GM12878 (cell line): ENCODE results near the gene COX6A1. TPM values are rescaled to one million over a fixed set of nuclear protein-coding genes. Genes with fewer than 3 reads are reported as not detected.

Experiments used
- ATF7 ChIP-seq: fragments of 450-650 bp; IDR thresholded peaks from 2 replicates; pipeline ENCODE4 v1.6.1; 2016; ENCODE audit warnings: low read depth, mild to moderate bottlenecking
- BHLHE40 ChIP-seq, 2 experiments: fragments of 450-650 bp in 1 of 2; IDR thresholded peaks; 2 replicates each; pipeline ENCODE4 v1.6.1; 2011 to 2017; ENCODE audit warnings: low read depth in 2 of 2, borderline replicate concordance in 1 of 2, improper control_type of control experiment in 1 of 2, low read length in 1 of 2, mild to moderate bottlenecking in 1 of 2
- BMI1 ChIP-seq: fragments of 450-650 bp; IDR thresholded peaks from 2 replicates; pipeline ENCODE4 v1.6.1; 2016; ENCODE audit warnings: mild to moderate bottlenecking, moderate library complexity, borderline replicate concordance
- ETV6 ChIP-seq, 2 experiments: fragments of 450-650 bp in 1 of 2; IDR thresholded peaks in 1 of 2; conservative IDR thresholded peaks in 1 of 2; 2 replicates each; pipeline ENCODE4 v1.6.1; 2014; ENCODE audit warnings: antibody characterized with exemption in 1 of 2, borderline replicate concordance in 1 of 2, low read depth in 1 of 2, mild to moderate bottlenecking in 1 of 2, moderate library complexity in 1 of 2
- HCFC1 ChIP-seq: fragments of 150-350 bp; IDR thresholded peaks from 2 replicates; pipeline ENCODE4 v1.6.1; 2014; ENCODE audit warnings: low read length
- HDGF ChIP-seq: fragments of 450-650 bp; IDR thresholded peaks from 2 replicates; pipeline ENCODE4 v1.6.1; 2016; ENCODE audit warnings: antibody characterized with exemption
- KLF5 ChIP-seq: fragments of 450-650 bp; IDR thresholded peaks from 2 replicates; pipeline ENCODE4 v1.6.1; 2014; ENCODE audit warnings: mild to moderate bottlenecking; ENCODE audit not compliant: partially characterized antibody
- PAX8 ChIP-seq: fragments of 450-650 bp; IDR thresholded peaks from 2 replicates; pipeline ENCODE4 v1.6.1; 2017; ENCODE audit warnings: mild to moderate bottlenecking, moderate library complexity
- POLR2AphosphoS2 ChIP-seq: IDR thresholded peaks from 2 replicates; pipeline ENCODE4 v1.6.1; 2011; ENCODE audit warnings: low read depth, mild to moderate bottlenecking, low read length, improper control_type of control experiment, moderate library complexity
- POLR2AphosphoS5 ChIP-seq: IDR thresholded peaks from 2 replicates; pipeline ENCODE4 v1.6.1; 2011; ENCODE audit warnings: mild to moderate bottlenecking, low read length, inconsistent platforms
- RBBP5 ChIP-seq: fragments of 200-600 bp; sonication (generic); conservative IDR thresholded peaks from 2 replicates; pipeline ENCODE4 v1.6.1; 2016
- RUNX3 ChIP-seq: IDR thresholded peaks from 2 replicates; pipeline ENCODE4 v1.6.1; 2012; ENCODE audit warnings: low read length, inconsistent platforms
- SREBF2 ChIP-seq: IDR thresholded peaks from 2 replicates; pipeline ENCODE4 v1.6.1; 2012; ENCODE audit warnings: mild to moderate bottlenecking, low read length
- TCF12 ChIP-seq: IDR thresholded peaks from 2 replicates; pipeline ENCODE4 v1.6.1; 2011; ENCODE audit warnings: low read depth, mild to moderate bottlenecking, low read length
- TCF7 ChIP-seq: IDR thresholded peaks from 2 replicates; pipeline ENCODE4 v1.6.1; 2014; ENCODE audit warnings: antibody characterized with exemption, borderline replicate concordance
- ZNF24 ChIP-seq: fragments of 450-650 bp; IDR thresholded peaks from 2 replicates; pipeline ENCODE4 v1.6.1; 2017; ENCODE audit warnings: antibody characterized with exemption, mild to moderate bottlenecking
- ZSCAN29 ChIP-seq: fragments of 450-650 bp; IDR thresholded peaks from 2 replicates; pipeline ENCODE4 v1.6.1; 2017; ENCODE audit warnings: mild to moderate bottlenecking, moderate library complexity
- polyA plus RNA-seq, 11 experiments: library from polyadenylated mRNA; depleted of rRNA in 4 of 11; unstranded in 6 of 11; stranded (reverse) in 5 of 11; fragments of >200 nt; fragmentation: Nextera tagmentation in 4 of 11; fragmentation: Illumina TruSeq in 1 of 11; extraction: Ambion mirVana in 4 of 11; extraction: Trizol in 1 of 11; gene quantifications; 1 replicate in 1 of 11; 2 replicates in 10 of 11; pipeline versions ENCODE4 v1.2.1 to v1.2.3, GENCODE V29; 2011 to 2016; ENCODE audit warnings: inconsistent platforms in 2 of 11, missing spikeins in 2 of 11, low read depth in 1 of 11
- total RNA-seq, 4 experiments: library from RNA; depleted of rRNA in 3 of 4; stranded (reverse); fragments of >200 nt in 3 of 4; fragmentation: Illumina TruSeq in 1 of 4; extraction: Trizol in 1 of 4; gene quantifications; 2 replicates each; pipeline versions ENCODE4 v1.2.1 to v1.2.3, GENCODE V29; 2013 to 2021
- TF ChIP-seq, protein P1 (sequence below): fragments of 450-650 bp; IDR thresholded peaks from 2 replicates; pipeline ENCODE4 v1.6.1; 2017; ENCODE audit warnings: mild to moderate bottlenecking, moderate library complexity
- TF ChIP-seq, protein P2 (sequence below): IDR thresholded peaks from 2 replicates; pipeline ENCODE4 v1.6.1; 2011; ENCODE audit warnings: low read depth, low read length, improper control_type of control experiment, borderline replicate concordance
- TF ChIP-seq, protein P3 (sequence below): IDR thresholded peaks from 2 replicates; pipeline ENCODE4 v1.6.1; 2012; ENCODE audit warnings: low read depth, low read length, improper control_type of control experiment
- TF ChIP-seq, protein P4 (sequence below): fragments of 450-650 bp; formaldehyde crosslinking; IDR thresholded peaks from 2 replicates; pipeline ENCODE4 v1.5.0; 2022; ENCODE audit warnings: mild to moderate bottlenecking, missing genetic modification characterization

The COX6A1 gene
- total and polyA plus RNA-seq, 10 of the 15 experiments (the other 5 are each of a cell fraction or from before 2014, with no cell fraction given) = 408 to 2,723 (median 1,019) TPM

DNA sequence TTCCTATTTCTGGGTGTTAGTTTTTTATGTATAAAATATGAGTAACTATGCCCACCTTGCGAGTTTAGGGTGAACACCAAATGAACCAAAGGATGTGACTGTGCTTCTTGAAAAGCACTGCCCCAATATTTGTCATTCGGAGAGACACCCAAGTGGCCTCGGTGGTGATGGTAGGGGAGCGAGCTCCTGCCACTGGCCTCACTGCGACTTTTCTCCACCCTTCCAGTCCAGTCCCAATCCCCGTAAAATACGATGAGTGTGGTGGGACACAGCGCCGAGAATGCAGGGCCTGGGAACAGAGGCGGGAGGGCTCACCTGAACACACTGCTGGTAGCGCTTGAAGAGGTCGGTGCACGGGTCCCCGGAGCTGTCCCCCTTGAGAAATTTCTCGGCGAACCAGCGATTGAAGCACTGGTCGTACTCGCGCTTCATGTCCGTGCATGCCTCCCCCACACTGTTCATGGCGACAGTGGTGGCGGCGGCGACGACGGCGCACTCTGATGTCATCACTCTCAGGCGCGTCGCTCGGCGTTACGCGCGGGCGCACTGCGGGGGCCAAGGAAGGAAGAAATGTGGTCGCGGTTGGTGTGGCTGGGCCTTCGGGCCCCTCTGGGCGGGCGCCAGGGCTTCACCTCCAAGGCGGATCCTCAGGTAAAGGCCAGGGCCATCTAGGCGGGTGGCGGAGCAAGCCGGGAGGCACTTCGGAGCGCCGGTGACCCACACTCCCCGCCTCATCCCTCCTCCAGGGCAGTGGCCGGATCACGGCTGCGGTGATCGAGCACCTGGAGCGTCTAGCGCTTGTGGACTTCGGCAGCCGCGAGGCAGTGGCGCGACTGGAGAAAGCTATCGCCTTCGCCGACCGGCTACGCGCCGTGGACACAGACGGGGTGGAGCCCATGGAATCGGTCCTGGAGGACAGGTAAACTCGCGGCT lies 8.3 kb downstream of the COX6A1 start, which contains the start of the genes GATC and TRIAP1 (continued):
- TF ChIP-seq, protein P1, sequence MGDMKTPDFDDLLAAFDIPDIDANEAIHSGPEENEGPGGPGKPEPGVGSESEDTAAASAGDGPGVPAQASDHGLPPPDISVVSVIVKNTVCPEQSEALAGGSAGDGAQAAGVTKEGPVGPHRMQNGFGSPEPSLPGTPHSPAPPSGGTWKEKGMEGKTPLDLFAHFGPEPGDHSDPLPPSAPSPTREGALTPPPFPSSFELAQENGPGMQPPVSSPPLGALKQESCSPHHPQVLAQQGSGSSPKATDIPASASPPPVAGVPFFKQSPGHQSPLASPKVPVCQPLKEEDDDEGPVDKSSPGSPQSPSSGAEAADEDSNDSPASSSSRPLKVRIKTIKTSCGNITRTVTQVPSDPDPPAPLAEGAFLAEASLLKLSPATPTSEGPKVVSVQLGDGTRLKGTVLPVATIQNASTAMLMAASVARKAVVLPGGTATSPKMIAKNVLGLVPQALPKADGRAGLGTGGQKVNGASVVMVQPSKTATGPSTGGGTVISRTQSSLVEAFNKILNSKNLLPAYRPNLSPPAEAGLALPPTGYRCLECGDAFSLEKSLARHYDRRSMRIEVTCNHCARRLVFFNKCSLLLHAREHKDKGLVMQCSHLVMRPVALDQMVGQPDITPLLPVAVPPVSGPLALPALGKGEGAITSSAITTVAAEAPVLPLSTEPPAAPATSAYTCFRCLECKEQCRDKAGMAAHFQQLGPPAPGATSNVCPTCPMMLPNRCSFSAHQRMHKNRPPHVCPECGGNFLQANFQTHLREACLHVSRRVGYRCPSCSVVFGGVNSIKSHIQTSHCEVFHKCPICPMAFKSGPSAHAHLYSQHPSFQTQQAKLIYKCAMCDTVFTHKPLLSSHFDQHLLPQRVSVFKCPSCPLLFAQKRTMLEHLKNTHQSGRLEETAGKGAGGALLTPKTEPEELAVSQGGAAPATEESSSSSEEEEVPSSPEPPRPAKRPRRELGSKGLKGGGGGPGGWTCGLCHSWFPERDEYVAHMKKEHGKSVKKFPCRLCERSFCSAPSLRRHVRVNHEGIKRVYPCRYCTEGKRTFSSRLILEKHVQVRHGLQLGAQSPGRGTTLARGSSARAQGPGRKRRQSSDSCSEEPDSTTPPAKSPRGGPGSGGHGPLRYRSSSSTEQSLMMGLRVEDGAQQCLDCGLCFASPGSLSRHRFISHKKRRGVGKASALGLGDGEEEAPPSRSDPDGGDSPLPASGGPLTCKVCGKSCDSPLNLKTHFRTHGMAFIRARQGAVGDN = peak; percentile 75
- TF ChIP-seq, protein P2, sequence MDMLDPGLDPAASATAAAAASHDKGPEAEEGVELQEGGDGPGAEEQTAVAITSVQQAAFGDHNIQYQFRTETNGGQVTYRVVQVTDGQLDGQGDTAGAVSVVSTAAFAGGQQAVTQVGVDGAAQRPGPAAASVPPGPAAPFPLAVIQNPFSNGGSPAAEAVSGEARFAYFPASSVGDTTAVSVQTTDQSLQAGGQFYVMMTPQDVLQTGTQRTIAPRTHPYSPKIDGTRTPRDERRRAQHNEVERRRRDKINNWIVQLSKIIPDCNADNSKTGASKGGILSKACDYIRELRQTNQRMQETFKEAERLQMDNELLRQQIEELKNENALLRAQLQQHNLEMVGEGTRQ = no peak
- TF ChIP-seq, protein P3, sequence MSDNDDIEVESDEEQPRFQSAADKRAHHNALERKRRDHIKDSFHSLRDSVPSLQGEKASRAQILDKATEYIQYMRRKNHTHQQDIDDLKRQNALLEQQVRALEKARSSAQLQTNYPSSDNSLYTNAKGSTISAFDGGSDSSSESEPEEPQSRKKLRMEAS = peak; percentile 96
- TF ChIP-seq TCF12 (no peak; the same call in 1 of the 2 replicates), POLR2AphosphoS5 (peak; percentile 88), ZSCAN29 (no peak), BMI1 (no peak), HDGF (peak; percentile 33; the same call in 1 of the 2 replicates), PAX8 (no peak), BHLHE40 (IDR thresholded peaks at IDR 0.05; ENCODE audit: borderline replicate concordance in 1 of 2, low read depth in 2 of 2, low read length in 1 of 2) (peak; percentile 34 to 75; a peak in 3 of 4 replicates), SREBF2 (no peak), KLF5 (no peak), RBBP5 (no peak; the same call in 1 of the 2 replicates), ATF7 (peak; percentile 52; the same call in 1 of the 2 replicates), RUNX3 (peak; percentile 93), TCF7 (no peak), ETV6 (conservative IDR thresholded peaks at IDR 0.05 in 1 of 2, IDR thresholded peaks at IDR 0.05 in 1 of 2; ENCODE audit: borderline replicate concordance in 1 of 2, low read depth in 1 of 2) (peak in 1 of 2 experiments; percentile 53; a peak in 1 of 4 replicates), HCFC1 (peak; percentile 89), POLR2AphosphoS2 (peak; percentile 79; the same call in 1 of the 2 replicates), ZNF24 (peak; percentile 70)
- TF ChIP-seq, protein P4, sequence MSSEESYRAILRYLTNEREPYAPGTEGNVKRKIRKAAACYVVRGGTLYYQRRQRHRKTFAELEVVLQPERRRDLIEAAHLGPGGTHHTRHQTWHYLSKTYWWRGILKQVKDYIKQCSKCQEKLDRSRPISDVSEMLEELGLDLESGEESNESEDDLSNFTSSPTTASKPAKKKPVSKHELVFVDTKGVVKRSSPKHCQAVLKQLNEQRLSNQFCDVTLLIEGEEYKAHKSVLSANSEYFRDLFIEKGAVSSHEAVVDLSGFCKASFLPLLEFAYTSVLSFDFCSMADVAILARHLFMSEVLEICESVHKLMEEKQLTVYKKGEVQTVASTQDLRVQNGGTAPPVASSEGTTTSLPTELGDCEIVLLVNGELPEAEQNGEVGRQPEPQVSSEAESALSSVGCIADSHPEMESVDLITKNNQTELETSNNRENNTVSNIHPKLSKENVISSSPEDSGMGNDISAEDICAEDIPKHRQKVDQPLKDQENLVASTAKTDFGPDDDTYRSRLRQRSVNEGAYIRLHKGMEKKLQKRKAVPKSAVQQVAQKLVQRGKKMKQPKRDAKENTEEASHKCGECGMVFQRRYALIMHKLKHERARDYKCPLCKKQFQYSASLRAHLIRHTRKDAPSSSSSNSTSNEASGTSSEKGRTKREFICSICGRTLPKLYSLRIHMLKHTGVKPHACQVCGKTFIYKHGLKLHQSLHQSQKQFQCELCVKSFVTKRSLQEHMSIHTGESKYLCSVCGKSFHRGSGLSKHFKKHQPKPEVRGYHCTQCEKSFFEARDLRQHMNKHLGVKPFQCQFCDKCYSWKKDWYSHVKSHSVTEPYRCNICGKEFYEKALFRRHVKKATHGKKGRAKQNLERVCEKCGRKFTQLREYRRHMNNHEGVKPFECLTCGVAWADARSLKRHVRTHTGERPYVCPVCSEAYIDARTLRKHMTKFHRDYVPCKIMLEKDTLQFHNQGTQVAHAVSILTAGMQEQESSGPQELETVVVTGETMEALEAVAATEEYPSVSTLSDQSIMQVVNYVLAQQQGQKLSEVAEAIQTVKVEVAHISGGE (CRISPR knock-in tag) = no peak
